Measurements from ENCODE around the gene AKAP6. TPM values are rescaled to one million over a fixed set of nuclear protein-coding genes. Genes with fewer than 3 reads are reported as not detected.

AKAP6 gene
- total and polyA plus RNA-seq, 2 experiments from 2014 or later: 0.38 to 0.42 TPM

DNA sequence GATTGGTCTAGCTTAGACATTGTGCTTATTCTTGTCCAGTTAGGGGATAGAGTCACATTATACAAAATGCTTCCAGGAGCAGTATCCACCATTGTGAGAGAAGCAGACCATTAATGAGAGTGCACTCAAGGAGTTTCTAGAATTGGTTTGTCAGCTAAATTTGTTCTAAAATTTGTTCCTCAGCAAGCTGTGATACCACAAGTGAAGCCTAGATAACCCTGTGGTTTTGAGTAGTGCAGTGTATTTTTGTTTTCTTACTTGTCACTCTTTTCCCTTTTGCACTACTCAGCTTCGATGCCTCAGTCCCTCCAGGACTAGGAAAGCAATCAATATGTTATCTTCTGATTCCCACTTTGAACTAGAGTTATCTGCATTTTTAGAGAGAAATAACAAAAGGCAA is 42.5 kb upstream of the AKAP6 start:
- H3K9me3 Mint-ChIP-seq: peaks cover 44% of the 10 kb centered on the region
- no peak overlapping the region for H3K4me3 ChIP-seq
- no peak overlapping the region for H3K4me3 Mint-ChIP-seq
- no peaks in the 10 kb centered on the region for H4K20me1 ChIP-seq (replicated peaks; ENCODE audit: insufficient read depth)
- H3K9me2 ChIP-seq (ENCODE audit: insufficient read depth): 0 out of 2 replicates have a peak, but pooled peaks cover 6% of the 10 kb centered on the region
- no peaks in the 10 kb centered on the region for H3K27me3 Mint-ChIP-seq (ENCODE audit: insufficient read depth, low read depth, poor library complexity)
- no peaks in the 10 kb centered on the region for H3K79me2 ChIP-seq (replicated peaks; ENCODE audit: insufficient read depth)
- H3K4me1 ChIP-seq (ENCODE audit: insufficient read depth): no peaks in the 10 kb centered on the region
- H3F3A ChIP-seq (replicated peaks; ENCODE audit: low read depth): no peaks in the 10 kb centered on the region
- no peaks in the 10 kb centered on the region for H3K27me3 ChIP-seq (ENCODE audit: insufficient read depth)
- no peaks in the 10 kb centered on the region for H3K4me1 Mint-ChIP-seq
- no peak overlapping the region for H3K27ac ChIP-seq (ENCODE audit: low read depth)
- no peak overlapping the region for H2AFZ ChIP-seq
- TF ChIP-seq POLR2AphosphoS5 (IDR thresholded peaks at IDR 0.05; ENCODE audit: low read depth) (no peak), NANOG (IDR thresholded peaks at IDR 0.05; ENCODE audit: borderline replicate concordance) (no peak), ZNF462 (CRISPR knock-in tag; IDR thresholded peaks at IDR 0.05) (no peak), STAT1 (IDR thresholded peaks at IDR 0.05; ENCODE audit: unreplicated experiment) (no peak), REST (IDR thresholded peaks at IDR 0.05; ENCODE audit: unreplicated experiment) (no peak), CREB1 (CRISPR knock-in tag; IDR thresholded peaks at IDR 0.05; ENCODE audit: low read depth) (no peak), ZNF114 (CRISPR knock-in tag; IDR thresholded peaks at IDR 0.05) (no peak), ZNF331 (CRISPR knock-in tag; IDR thresholded peaks at IDR 0.05; ENCODE audit: low read depth) (no peak), EZH2phosphoT487 (IDR thresholded peaks at IDR 0.05; ENCODE audit: unreplicated experiment) (no peak)
- TF ChIP-seq, protein P1, sequence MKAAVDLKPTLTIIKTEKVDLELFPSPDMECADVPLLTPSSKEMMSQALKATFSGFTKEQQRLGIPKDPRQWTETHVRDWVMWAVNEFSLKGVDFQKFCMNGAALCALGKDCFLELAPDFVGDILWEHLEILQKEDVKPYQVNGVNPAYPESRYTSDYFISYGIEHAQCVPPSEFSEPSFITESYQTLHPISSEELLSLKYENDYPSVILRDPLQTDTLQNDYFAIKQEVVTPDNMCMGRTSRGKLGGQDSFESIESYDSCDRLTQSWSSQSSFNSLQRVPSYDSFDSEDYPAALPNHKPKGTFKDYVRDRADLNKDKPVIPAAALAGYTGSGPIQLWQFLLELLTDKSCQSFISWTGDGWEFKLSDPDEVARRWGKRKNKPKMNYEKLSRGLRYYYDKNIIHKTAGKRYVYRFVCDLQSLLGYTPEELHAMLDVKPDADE (IDR thresholded peaks at IDR 0.05): no peak
- TF ChIP-seq, protein P2, sequence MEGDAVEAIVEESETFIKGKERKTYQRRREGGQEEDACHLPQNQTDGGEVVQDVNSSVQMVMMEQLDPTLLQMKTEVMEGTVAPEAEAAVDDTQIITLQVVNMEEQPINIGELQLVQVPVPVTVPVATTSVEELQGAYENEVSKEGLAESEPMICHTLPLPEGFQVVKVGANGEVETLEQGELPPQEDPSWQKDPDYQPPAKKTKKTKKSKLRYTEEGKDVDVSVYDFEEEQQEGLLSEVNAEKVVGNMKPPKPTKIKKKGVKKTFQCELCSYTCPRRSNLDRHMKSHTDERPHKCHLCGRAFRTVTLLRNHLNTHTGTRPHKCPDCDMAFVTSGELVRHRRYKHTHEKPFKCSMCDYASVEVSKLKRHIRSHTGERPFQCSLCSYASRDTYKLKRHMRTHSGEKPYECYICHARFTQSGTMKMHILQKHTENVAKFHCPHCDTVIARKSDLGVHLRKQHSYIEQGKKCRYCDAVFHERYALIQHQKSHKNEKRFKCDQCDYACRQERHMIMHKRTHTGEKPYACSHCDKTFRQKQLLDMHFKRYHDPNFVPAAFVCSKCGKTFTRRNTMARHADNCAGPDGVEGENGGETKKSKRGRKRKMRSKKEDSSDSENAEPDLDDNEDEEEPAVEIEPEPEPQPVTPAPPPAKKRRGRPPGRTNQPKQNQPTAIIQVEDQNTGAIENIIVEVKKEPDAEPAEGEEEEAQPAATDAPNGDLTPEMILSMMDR (conservative IDR thresholded peaks at IDR 0.05; ENCODE audit: low read depth in 2 of 2): no peak
- H3K36me3 Mint-ChIP-seq (ENCODE audit: low read depth): peaks cover 23% of the 10 kb centered on the region
- no peak overlapping the region for H3K4me2 ChIP-seq
- no peak overlapping the region for H3K27ac Mint-ChIP-seq
- H3K36me3 ChIP-seq (ENCODE audit: insufficient read depth): no peaks in the 10 kb centered on the region; the same call in 1 of the 2 replicates
- ATAC-seq (no peak), DNase-seq (ENCODE audit: low spot score) (no peak)

Measured in GM23338 (cell line).